Measurements from ENCODE around the gene SLC9A4. TPM values are rescaled to one million over a fixed set of nuclear protein-coding genes. Genes with fewer than 3 reads are reported as not detected.

Gene SLC9A4
- total and polyA plus RNA-seq, 2 of the 4 experiments (the other 2 are of a cell fraction) = not detected

DNA sequence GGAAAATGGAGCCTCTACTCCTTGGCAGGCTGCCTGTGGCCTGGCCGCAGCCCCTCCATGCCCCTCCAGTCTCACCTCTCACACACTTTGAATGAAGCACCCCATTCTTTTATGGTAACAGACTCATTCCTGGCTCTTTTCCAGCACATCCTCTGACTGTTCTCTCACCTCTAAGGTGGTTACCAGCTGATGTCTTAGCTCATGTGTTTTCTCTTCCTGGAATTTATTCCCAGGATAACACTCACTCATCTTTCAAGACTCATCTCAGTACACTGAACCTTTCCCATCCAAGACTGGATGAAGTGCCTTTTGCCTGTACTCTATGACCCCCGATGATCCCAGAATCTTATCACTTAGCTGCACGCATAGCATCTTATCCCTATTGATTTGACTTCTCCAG, 50.6 kb downstream of the SLC9A4 start:
- no peak overlapping the region for H2AFZ ChIP-seq (replicated peaks; ENCODE audit: low read length, poor library complexity)
- H2BK20ac ChIP-seq (ENCODE audit: low read depth, low read length) = no peak overlapping the region
- H3K9ac ChIP-seq (ENCODE audit: low read depth, low read length) = no peak overlapping the region
- in situ Hi-C loops (cut with MboI; ENCODE audit: low sequenced_read_pairs) (no loop called here), intact Hi-C loops (cut with micrococcal nuclease) (loop anchor here (5.0 kb wide), 1 partner anchor 94 kb away; the partner anchor contains the start of gene SLC9A2), dilution Hi-C loops (cut with HindIII; ENCODE audit: low sequenced_read_pairs, unreplicated experiment) (no loop called here)
- H3K14ac ChIP-seq (replicated peaks; ENCODE audit: low read depth, low read length) = no peak overlapping the region
- no peaks in the 10 kb centered on the region for H3K9me3 ChIP-seq (ENCODE audit: control insufficient read depth, insufficient read depth, low read length)
- no peak overlapping the region for H4K8ac ChIP-seq (ENCODE audit: low read depth in 2 of 2, low read length in 2 of 2)
- H2AK5ac ChIP-seq (ENCODE audit: low read depth, low read length) = no peak overlapping the region
- H3K56ac ChIP-seq (ENCODE audit: extremely low read depth, insufficient read depth, low read length) = no peak overlapping the region
- ATAC-seq (ENCODE audit: low read depth) (no peak), DNase-seq (no peak)
- no peak overlapping the region for H4K5ac ChIP-seq (ENCODE audit: low read depth, low read length)
- H3K9me1 ChIP-seq (ENCODE audit: insufficient read depth, low read length) = no peaks in the 10 kb centered on the region
- no peaks in the 10 kb centered on the region for H3K4me1 ChIP-seq (ENCODE audit: control insufficient read depth, insufficient read depth, low read length)
- H3K36me3 ChIP-seq (ENCODE audit: control insufficient read depth, insufficient read depth, low read length) = no peaks in the 10 kb centered on the region
- H3K27ac ChIP-seq (ENCODE audit: insufficient read depth, low read length) = no peak overlapping the region
- H2AK9ac ChIP-seq (replicated peaks; ENCODE audit: low read depth, low read length, poor library complexity) = no peak overlapping the region
- H4K91ac ChIP-seq (ENCODE audit: insufficient read depth, low read depth, low read length) = no peak overlapping the region
- no peak overlapping the region for H2BK15ac ChIP-seq (ENCODE audit: low read depth, low read length)
- H3K27me3 ChIP-seq (ENCODE audit: control insufficient read depth, insufficient read depth, low read length) = peaks cover 6% of the 10 kb centered on the region
- no peak overlapping the region for H2BK5ac ChIP-seq (ENCODE audit: low read depth, low read length, poor library complexity, severe bottlenecking)
- 54% methylated on average over 2 of the region's 3 CpGs; no CpG with 5 or more reads in 1 of the 2 experiments for WGBS, 2 experiments (ENCODE audit: extremely low coverage in 2 of 2, insufficient read length in 1 of 2)
- H3K4me2 ChIP-seq (ENCODE audit: low read depth, low read length) = no peak overlapping the region
- POLR2A ChIA-PET (ENCODE audit: unreplicated experiment) = no interaction called here
- no peak overlapping the region for H3K18ac ChIP-seq (ENCODE audit: low read depth, low read length)
- BruUV-seq (replicated peaks) = no TSS peak
- no peaks in the 10 kb centered on the region for H3K79me1 ChIP-seq (ENCODE audit: low read depth in 1 of 2, low read length in 2 of 2)
- H3K4me3 ChIP-seq (ENCODE audit: insufficient read depth, low read depth, low read length) = no peak overlapping the region
- H2BK120ac ChIP-seq (ENCODE audit: low read depth, low read length) = no peak overlapping the region
- H4K20me1 ChIP-seq (ENCODE audit: insufficient read depth, low read length) = no peaks in the 10 kb centered on the region
- H3K23ac ChIP-seq (ENCODE audit: low read depth, low read length) = no peak overlapping the region
- H3K4ac ChIP-seq (ENCODE audit: low read depth, low read length) = no peak overlapping the region
- TF ChIP-seq FOS (IDR thresholded peaks at IDR 0.05; ENCODE audit: low read depth, low read length) (no peak), CHD1 (IDR thresholded peaks at IDR 0.05; ENCODE audit: low read depth, low read length) (no peak)
- TF ChIP-seq, protein P1, sequence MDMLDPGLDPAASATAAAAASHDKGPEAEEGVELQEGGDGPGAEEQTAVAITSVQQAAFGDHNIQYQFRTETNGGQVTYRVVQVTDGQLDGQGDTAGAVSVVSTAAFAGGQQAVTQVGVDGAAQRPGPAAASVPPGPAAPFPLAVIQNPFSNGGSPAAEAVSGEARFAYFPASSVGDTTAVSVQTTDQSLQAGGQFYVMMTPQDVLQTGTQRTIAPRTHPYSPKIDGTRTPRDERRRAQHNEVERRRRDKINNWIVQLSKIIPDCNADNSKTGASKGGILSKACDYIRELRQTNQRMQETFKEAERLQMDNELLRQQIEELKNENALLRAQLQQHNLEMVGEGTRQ (IDR thresholded peaks at IDR 0.05; ENCODE audit: low read depth, low read length) = no peak
- CTCF ChIA-PET = interaction anchor here (1.1 kb wide), 1 partner anchor 12 kb away, joined by 3 read pairs; no protein-coding TSS in a partner anchor
